Posterior vena cava (tissue), 2 donors: ENCODE measurements around the gene ATAD1. TPM values are rescaled to one million over a fixed set of nuclear protein-coding genes. Genes with fewer than 3 reads are reported as not detected.
"Not testable (repeated sequence)": the region's sequence is repeated elsewhere in the genome, so short reads cannot be mapped to it uniquely, and the experiment has no call there.

Experiments used
- DNase-seq: peaks from one replicate; pipeline ENCODE4 v3.0.0-alpha.2; 2020; ENCODE audit warnings: low spot score
- intact Hi-C, 2 donors: fragments of 100-400 bp; cut with DNase I; formaldehyde crosslinking; loops; one replicate each; pipeline versions ENCODE4 v1.14.1 to v1.14.2; 2022 to 2023
- total RNA-seq, 2 donors: library from RNA; stranded (reverse); fragmentation: NEBNext Ultra II Directional; extraction: Animal tissue kit (Norgen Biotek cat#: 25700); gene quantifications; one replicate each; pipeline ENCODE4 v1.2.1, GENCODE V29; 2021
- donor health status: DM: yes; HTN: yes; CAD: no.
- donor health status: DM: yes; HTN: yes; CAD: no.

ATAD1 gene
- total RNA-seq, 2 donors from 2014 or later, result 45.3 to 47.3 TPM

DNA sequence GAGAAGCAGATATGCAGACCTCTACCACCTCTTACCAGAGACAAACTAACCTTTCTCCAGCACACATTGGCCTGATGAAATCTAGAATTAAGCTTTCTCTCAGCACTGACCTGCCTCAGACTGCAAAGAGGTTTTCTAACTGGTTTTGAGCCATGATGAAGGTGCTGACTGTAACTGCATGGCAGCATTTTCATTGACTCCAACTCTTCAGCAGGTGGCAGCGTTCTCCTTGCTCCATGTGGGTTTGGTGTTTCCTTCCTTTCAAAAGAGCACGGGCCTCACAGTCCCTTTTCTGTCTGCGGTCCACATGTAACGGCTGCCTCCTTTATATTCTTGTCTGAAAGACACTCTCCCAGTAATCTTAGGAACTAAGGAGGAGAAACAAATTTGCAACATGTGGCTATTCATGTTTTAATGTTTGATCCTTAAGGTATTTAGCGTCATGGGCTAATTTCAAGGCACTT, 32.7 kb upstream of the ATAD1 start:
- no peak for DNase-seq
- intact Hi-C loops, result loop anchor here (5.0 to 10.0 kb wide), 2 partner anchors 537 to 694 kb away; no protein-coding TSS in a partner anchor

DNA sequence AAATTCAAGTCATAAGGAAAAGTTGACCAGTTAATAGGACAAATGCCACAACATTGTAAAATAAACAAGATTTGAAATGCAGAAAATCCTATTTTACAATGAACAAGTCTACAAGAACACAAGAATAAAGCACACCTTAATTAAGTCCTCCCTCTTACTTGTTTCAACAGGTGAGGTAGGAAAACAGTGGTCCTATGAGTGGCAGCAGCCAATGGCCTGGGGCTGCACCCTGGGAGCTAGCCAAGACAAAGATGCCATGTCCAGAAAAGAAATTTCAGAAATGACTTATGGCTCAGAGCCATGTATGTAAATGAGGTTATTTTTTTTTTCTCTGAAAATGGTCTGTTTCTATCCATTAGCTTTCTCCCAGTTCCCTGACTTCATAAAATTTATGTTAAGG, 31.0 kb upstream of the ATAD1 start:
- no peak for DNase-seq
- intact Hi-C loops, result no loop called here

DNA sequence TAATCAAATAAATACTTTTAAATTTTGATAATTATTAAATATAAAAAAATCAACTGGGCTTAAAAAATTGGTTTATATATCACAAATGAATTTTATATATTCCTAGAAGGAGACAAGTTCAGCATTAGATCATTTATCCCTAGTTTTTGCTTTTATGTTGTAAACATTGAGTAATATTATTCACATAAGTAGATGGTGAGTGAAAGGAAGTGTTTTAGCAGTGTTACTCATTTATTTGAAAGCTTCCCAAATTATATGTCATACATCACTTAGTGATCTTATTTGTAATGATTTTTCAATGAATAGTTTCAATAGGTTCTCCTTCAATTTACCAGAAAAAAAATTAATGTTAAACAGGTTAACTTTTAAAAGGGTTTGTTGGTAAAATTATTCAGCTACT, 29.5 kb upstream of the ATAD1 start:
- intact Hi-C loops, result no loop called here
- no peak for DNase-seq

DNA sequence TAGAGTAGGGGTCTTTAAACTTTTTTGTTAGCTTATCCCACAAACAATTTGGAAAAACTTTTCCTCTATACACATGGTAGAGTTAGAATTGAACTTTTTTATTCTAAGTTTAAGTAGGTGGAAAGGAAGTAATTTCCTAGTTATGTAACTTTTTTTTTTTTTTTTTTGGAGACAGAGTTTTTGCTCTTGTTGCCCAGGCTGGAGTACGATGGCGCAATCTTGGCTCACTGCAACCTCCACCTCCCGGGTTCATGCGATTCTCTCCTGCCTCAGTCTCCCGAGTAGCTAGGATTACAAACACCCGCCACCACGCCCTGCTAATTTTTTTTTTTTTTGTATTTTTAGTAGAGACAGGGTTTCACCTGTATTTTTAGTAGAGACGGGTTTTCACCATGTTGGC, 28.7 kb upstream of the ATAD1 start:
- intact Hi-C loops, DNase-seq: not testable (repeated sequence)

DNA sequence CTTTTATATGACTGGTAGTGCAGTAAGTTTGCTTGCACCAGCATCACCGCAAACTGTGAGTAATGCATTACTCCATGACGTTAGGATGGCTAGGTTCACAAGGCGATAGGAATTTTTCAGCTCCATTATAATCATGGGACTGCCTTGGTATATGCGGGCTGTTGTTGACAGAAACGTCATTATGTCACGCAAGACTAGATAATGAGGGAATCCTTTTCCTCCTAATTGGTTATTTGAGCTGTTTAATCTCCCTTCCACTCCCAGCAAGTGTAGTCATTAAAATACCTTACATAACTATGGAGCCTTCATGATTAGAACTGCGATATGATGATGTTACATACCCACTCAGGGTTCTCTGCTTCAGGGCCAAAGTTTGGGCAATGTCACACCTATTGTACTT, 28.0 kb upstream of the ATAD1 start:
- DNase-seq, result no peak
- intact Hi-C loops, result no loop called here

DNA sequence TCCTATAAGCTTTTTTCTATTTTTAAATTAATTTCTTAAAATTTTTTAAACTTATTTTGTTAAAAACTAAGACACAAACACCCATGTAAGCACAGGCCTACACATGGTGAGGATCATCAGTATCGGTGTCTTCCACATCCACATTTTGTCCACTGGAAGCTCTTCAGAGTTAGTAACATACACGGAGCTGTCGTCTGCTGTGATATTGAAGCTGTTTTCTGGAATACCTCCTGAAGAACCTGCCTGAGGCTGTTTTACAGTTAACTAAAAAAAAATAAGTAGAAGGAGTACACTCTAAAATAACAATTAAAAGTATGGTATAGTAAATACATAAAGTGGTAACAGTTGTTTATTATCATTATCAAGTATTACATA, 27.6 kb upstream of the ATAD1 start:
- intact Hi-C loops, result no loop called here

DNA sequence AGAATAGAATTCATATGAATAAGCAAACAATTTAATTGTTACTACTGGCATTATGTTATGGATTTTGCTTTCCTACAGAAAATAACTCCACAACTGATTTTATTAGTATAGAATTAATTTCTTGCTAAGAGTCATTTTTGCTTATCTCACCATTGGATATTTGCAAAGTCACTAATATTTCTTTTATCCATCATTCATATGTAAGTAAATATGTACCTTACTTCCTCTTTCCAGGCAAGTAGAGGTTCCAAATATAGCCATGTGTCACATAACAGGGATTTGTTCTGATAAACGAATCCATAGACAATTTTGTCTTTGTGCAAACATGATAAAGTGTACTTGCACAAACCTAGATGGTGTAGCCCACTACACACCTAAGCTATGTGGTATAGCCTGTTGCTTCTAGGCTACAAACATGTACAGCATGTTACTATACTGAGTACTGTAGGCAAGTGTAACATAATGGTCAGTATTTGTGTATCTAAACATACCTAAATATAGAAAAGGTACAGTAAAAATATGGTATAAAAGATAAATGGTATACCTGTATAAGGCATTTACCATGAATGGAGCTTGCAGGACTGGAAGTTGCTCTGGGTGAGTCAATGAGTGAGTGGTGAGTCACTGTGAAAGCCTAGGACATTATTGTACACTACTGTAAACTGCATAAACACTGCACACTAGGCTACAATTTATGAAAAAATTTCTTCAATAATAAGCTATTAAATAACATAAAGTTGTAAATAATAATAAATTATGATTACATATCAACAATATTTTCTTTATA, 27.0 kb upstream of the ATAD1 start:
- intact Hi-C loops, result no loop called here

More for the DNA sequence above, 27.6 kb upstream of the ATAD1 start:
- DNase-seq, result no peak

DNA sequence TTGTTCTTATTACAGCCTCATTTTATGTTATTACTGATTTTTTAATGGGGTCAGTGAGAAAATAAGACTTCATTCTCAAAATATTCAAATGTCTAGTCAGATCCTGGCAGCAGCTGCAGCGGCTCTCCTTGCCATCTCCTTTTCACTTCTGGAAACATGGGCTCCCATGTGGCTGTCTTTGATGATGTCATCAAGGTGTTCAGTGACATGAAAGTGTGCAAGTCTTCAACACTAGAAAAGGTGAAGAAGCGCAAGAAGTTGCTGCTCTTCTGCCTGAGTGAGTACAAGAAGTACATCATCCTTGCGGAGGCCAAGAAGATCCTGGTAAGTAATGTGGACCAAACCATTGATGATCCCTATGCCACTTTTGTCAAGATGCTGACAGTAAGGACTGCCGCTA, 25.7 kb upstream of the ATAD1 start:
- intact Hi-C loops, result no loop called here
- DNase-seq, result no peak

More for the DNA sequence above, 27.0 kb upstream of the ATAD1 start:
- no peak for DNase-seq

DNA sequence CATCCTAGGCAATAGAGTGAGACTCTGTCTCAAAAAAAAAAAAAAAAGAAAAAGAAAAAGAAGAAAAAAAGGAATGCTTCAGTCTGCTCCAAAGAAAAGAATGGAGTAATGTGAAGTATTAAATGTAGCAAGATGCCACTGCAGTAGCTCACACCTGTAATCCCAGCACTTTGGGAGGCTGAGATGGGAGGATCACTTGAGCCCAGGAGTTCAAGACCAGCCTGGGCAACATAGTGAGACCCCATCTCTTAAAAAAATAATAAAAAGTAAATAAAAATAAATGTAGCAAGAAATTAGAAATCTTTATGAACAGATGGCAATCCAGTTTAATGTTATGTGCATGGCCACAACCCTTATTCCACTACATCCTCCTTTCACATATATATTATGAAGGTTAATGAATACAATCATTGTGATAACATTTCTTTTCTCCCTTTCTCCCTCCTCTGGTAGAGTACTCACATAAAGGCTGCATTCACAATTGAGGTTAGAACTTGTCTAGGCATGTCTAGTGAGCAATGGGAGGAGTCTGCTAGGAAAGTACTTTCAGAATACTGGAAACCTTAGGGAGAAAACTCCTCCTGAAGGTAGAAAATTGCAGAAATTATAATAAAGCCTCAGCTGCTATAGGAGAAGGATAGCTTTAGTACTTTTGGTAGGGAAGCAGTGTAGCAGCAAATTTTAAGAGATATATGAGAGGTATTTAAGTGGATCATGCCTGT, 24.9 kb upstream of the ATAD1 start:
- no peak for DNase-seq
- intact Hi-C loops, result no loop called here

DNA sequence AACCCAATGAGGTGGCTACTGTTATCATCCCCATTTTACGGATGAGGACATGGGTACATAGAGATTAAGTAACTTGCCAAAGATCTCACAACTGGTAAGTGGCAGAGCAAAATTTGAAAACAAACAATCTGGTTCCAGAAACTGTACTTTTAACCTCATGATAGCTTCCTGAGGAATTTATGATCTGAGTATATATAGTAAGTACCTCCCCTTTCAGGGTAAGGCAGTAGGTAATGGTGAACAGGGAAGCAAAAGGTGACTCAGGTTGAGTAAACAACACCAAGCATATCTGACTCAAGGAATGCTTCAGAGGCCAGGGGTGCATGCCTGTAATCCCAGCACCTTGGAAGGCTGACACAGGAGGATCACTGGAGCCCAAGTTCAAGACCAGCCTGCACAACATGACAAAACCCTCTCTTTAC, 24.2 kb upstream of the ATAD1 start:
- intact Hi-C loops, result no loop called here
- DNase-seq, result no peak

DNA sequence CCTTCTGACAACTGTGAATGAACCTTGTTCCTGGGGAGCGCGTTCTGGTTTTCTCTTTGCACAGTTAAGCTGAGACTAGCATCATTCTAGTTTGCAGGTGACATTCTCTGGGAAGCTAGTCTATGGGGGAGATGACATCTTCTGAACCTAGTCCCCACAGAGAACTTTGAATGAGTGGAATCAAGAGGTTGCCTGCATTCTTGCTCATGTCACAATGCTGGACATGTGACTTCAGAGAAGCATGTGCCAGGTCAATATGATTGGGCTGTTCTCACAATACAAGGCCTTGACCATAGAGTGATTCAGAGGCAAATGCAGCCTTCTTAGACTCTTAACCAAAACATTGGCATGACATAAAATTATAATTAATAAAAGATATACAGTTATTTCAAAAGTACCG, 23.2 kb upstream of the ATAD1 start:
- no peak for DNase-seq
- intact Hi-C loops, result loop anchor here in 1 of 2 donors (2.0 kb wide), 1 partner anchor 66 kb away; no protein-coding TSS in a partner anchor

DNA sequence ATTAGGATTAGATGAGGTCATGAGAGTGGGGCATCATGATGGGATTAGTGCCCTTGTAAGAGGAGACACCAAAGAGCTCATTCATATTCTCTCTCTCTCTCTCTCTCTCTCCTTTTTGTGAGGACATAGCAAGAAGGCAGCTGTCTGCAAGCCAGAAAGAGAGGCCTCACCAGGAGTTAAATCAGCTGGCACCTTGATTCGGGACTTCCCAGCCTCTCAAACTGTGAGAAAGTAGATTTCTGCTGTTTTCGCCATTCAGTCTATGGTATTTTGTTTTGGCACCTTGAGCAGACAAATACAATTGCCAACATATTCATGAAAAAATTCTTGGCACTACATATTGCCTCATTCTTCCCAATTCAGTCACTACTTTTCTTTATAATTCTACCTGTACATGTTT, 20.6 kb upstream of the ATAD1 start:
- DNase-seq, result no peak
- intact Hi-C loops, result no loop called here

DNA sequence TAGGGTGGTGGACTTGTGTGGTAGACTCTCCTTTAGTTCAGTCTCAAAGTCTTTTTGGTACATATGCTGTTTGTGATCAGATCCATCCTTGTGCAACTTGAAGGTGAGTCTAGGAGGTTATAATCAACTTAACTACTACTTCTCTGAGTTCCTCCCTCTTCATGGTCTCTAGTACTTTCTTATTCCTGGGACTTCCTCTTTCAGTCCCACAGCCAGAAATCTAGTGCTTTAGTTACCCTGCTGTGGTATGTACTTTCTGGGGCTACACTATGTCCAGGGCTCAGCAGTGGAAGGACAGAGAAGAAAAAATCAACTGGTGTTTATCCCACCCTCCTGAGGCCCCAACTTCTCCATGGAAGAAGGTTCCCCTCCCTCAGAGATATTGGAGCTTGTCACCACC, 19.4 kb upstream of the ATAD1 start:
- DNase-seq, result no peak
- intact Hi-C loops, result no loop called here

DNA sequence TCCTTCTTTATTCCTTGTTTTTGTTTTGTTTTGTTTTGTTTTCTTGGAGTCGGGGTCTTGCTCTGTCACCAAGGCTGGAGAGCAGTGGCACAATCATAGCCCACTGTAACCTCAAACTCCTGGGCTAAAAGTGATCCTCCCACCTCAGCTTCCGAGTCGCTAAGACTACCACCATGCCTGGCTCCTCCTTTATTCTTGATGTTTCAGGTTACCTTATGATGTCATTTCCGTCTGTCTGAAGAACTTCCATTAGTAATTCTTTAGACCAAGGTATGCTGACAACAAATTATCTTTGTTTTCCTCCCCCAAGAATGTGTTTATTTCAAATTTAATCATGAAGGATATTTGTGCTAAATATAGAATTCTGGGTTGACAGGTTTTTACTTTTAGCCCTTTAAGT, 18.1 kb upstream of the ATAD1 start:
- intact Hi-C loops, result no loop called here

DNA sequence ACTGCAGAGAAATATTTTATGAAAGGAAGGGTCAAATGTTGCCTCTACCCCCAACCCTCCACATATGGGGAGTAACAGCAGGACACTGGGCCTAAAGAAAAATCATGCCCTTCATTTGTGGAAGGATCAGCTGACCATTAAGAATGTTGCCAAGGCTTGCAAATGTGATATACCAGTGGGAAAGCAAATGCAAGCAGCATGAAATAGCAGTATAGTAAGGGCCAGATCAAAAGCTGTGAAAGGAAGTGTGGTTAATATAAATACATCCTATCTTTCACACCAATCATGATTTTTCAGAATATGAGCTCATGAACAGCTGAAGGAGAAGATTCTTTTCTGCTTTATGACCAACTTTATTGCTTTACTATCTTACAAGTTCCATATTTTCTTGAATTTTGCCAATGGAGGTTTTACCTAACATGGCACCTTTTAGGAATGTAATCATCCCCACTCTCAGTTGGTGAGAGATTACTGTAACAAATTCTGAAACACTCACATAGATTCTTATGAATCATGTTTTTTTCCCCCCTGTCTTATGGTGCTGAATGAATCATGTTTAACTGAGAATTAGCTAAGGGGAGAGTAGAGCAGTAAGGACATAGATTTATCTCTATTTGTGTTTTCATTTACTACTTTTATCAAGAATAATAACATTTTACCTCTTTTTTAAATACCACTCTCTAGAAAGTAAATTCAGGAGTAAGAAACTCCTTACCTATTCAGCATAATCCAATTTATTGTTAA, 12.1 kb upstream of the ATAD1 start:
- no peak for DNase-seq
- intact Hi-C loops, result no loop called here

More for the DNA sequence above, 18.1 kb upstream of the ATAD1 start:
- DNase-seq, result no peak

DNA sequence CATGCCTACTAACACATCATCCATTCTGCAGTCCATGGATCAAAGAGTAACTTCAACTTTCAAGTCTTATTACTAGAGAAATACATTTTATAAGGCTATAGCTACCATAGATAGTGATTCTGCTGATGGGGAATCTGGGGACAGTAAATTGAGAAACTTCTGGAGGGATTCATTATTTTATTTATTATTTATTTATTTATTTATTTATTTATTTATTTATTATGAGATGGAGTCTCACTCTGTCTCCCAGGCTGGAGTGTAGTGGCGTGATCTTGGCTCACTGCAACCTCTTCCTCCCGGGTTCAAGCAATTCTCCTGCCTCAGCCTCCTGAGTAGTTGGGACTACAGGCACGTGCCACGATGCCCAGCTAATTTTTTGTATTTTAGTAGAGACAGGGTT, 11.0 kb upstream of the ATAD1 start:
- intact Hi-C loops, DNase-seq: not testable (repeated sequence)

DNA sequence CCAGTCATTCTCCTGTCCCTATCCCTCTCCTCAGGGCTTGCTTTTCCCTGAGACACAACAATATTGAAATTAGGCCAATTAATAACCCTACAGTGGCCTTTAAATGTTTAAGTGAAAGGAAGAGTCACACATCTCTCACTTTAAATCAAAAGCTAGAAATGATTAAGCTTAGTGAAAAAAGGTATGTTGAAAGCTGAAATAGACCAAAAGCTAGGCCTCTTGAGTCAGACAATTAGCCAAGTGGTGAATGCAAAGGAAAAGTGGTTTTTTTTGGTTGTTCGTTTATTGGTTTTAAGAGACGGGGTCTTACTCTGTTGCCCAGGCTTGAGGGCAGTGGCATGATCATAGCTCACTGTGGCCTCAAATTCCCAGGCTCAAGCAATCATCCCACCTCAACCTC, 9.7 kb upstream of the ATAD1 start:
- no peak for DNase-seq
- intact Hi-C loops, result no loop called here

DNA sequence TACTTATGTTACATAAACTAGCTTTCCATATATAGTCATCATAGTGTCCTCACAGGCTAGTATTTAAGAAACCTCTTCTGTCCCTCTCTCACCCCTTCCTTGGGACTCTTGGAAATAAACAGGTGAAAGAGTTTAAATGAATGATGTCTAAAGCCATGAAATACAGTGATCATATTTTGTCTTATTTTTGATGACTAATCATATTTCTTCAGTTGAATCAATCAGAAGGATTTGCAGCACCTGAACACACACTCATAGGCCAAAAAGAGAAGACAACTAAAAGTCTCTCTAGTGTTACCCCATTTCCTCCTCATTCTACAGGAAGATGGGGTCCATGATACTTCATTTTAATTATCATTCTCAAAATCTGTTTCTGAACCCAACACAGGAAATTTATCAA, 8.6 kb upstream of the ATAD1 start:
- DNase-seq, result no peak
- intact Hi-C loops, result no loop called here

DNA sequence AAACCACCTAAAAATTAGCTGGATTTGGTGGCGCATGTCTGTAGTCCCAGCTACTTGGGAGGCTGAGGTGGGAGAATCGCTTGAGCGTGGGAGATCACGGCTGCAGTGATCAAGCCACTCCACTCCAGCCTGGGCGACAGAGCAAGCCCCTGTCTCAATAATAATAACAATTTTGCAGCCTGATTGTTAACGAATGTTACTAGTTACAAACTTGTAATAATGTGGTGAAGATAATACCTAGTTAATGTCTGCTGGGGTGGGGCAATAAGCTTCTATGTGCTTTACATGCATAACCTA, 1.2 kb upstream of the ATAD1 start:
- DNase-seq, result no peak
- intact Hi-C loops, result no loop called here
